Heart left ventricle (tissue), 13 donors: ENCODE results near the gene NCMAP.

Experiments
- POLR2A ChIP-seq, 2 donors: fragments of 450-650 bp; IDR thresholded peaks; one replicate each; pipeline ENCODE4 v1.6.1; 2017; ENCODE audit warnings: antibody characterized with exemption in 2 of 2, mild to moderate bottlenecking in 2 of 2, moderate library complexity in 2 of 2
- TF ChIP-seq, protein P1 (sequence below), 12 donors: fragments of 200-600 bp; sonication (generic) in 4 of 12; IDR thresholded peaks; one replicate each; pipeline versions ENCODE4 v1.5.0 to v1.8.0; 2018 to 2022; ENCODE audit warnings: antibody characterized with exemption in 12 of 12, mild to moderate bottlenecking in 5 of 12
- donor health status: ischemic (EF 13 %, LVEDD 7.1; RV severe dilation, severe dysfunction).
- donor health status: DM: no; HTN: yes; CAD: no.
- donor health status: DM: no; HTN: no; CAD: no.
- donor health status: ischemic (EF 25% LVEDD 6.9; RV normal size, moderate dysfunction).
- donor health status: ischemic (EF 25% LVEDD 5.7; RV mildly dilated, moderate dysfunction).
- donor health status: ischemic (EF 35%, LVEDD 5.7; RV mildly dilated, moderate dysfunction).
- donor health status: nonischemic (EF 11% LVEDD 7.7; RV severe dilation, severe dysfunction).
- donor health status: DM: yes; HTN: yes; CAD: no.
- donor health status: PGD.
- donor health status: ischemic (EF 29% LVEDD 5.4; RV normal size, mild dysfunction).
- donor health status: nonischemic (EF 23%, LVEDD 6.1; RV moderate dilation, normal function).

DNA sequence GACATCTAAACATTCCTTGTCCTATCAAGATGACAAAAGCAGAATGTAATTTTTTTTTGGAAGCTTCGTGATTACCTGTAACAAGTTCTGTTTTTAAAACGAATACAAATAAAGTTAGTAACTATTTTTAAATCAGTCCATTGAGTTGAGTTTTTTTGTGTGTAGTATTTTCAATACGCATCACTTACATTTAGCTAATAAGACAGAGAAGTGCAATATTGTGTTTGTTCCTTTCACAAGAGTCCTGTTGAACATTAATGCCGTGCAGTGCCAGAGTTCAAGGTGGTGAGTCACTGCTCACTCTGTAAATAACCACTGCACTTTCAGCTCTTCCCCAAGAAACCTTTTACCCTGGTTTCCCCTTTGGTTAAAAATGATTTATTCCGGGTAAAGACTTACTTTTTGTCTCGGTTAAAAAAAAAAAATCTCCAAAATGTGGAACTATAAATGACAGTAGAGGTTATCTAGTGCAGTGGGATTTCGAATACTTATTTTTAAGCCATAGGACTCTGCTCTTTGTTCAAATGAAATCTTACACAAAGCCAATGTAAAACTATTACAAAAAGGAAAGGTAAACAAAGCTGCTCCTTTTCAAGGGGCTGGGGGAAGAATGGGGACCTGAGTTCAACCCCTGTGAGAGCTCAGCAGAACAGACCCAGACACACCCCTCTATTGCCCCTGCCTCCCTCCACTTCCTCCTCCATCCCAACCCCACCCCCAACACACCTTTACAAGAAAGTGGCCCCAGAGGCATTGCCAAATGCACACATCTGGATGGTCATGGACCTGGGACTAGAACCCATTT lies 14.8 kb upstream of the NCMAP start:
- TF ChIP-seq, protein P1, sequence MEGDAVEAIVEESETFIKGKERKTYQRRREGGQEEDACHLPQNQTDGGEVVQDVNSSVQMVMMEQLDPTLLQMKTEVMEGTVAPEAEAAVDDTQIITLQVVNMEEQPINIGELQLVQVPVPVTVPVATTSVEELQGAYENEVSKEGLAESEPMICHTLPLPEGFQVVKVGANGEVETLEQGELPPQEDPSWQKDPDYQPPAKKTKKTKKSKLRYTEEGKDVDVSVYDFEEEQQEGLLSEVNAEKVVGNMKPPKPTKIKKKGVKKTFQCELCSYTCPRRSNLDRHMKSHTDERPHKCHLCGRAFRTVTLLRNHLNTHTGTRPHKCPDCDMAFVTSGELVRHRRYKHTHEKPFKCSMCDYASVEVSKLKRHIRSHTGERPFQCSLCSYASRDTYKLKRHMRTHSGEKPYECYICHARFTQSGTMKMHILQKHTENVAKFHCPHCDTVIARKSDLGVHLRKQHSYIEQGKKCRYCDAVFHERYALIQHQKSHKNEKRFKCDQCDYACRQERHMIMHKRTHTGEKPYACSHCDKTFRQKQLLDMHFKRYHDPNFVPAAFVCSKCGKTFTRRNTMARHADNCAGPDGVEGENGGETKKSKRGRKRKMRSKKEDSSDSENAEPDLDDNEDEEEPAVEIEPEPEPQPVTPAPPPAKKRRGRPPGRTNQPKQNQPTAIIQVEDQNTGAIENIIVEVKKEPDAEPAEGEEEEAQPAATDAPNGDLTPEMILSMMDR (IDR thresholded peaks at IDR 0.05) = no peak
- TF ChIP-seq POLR2A (IDR thresholded peaks at IDR 0.05) = no peak
